ENCODE data around the gene ELMOD1.

The ELMOD1 gene

DNA sequence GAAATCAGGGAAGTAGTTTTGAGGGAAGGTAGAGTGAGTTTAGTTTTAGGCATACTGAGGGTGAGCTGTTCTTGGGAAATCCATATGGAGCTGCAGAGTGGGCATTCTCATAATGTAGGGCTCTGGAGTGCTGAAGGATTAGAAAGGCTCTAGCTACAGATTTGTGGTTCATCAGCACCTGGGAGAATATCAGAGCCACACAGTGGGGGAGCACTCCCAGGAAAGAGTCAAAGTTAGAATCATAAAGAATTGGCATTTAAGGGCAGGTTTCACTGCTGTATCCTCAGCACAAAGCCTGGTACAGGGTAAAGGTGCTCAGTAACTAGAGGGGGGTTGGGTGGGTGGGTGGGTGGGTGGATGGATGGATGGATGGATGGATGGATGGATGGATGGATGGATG, 68.4 kb downstream of the ELMOD1 start:
- TF ChIP-seq POLR2AphosphoS5 (IDR thresholded peaks at IDR 0.05; ENCODE audit: low read depth, low read length) (no peak), SIN3A (IDR thresholded peaks at IDR 0.05; ENCODE audit: borderline replicate concordance, insufficient read depth, low read length) (no peak), FOXP2 (optimal IDR thresholded peaks at IDR 0.05; ENCODE audit: borderline replicate concordance, extremely low read depth, extremely low read length, insufficient read depth) (no peak), TAF1 (IDR thresholded peaks at IDR 0.05; ENCODE audit: borderline replicate concordance, insufficient read depth, low read length) (no peak)
- TF ChIP-seq, protein P1, sequence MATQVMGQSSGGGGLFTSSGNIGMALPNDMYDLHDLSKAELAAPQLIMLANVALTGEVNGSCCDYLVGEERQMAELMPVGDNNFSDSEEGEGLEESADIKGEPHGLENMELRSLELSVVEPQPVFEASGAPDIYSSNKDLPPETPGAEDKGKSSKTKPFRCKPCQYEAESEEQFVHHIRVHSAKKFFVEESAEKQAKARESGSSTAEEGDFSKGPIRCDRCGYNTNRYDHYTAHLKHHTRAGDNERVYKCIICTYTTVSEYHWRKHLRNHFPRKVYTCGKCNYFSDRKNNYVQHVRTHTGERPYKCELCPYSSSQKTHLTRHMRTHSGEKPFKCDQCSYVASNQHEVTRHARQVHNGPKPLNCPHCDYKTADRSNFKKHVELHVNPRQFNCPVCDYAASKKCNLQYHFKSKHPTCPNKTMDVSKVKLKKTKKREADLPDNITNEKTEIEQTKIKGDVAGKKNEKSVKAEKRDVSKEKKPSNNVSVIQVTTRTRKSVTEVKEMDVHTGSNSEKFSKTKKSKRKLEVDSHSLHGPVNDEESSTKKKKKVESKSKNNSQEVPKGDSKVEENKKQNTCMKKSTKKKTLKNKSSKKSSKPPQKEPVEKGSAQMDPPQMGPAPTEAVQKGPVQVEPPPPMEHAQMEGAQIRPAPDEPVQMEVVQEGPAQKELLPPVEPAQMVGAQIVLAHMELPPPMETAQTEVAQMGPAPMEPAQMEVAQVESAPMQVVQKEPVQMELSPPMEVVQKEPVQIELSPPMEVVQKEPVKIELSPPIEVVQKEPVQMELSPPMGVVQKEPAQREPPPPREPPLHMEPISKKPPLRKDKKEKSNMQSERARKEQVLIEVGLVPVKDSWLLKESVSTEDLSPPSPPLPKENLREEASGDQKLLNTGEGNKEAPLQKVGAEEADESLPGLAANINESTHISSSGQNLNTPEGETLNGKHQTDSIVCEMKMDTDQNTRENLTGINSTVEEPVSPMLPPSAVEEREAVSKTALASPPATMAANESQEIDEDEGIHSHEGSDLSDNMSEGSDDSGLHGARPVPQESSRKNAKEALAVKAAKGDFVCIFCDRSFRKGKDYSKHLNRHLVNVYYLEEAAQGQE (IDR thresholded peaks at IDR 0.05; ENCODE audit: insufficient read depth in 1 of 2, low read depth in 2 of 2, low read length in 2 of 2) = no peak

DNA sequence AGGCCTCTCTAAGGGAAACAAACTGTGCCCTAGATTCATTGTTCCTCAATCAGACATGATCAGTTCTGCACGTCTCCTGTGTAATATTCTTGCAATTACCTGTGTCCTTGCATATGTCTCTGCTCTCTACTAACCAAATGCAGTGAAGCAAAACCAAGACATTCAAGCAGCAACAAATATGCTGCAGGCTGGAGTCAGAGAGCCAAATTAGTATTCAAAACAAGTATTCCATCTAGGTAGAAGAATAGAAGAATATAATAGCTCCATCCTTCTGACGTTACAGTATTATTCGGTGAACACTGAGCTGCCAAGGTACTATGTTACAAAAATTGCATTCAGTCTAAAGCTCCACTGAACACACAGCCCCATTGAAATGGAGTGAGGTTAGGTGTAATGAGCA, 69.1 kb downstream of the ELMOD1 start:
- TF ChIP-seq POLR2AphosphoS5 (IDR thresholded peaks at IDR 0.05; ENCODE audit: low read depth, low read length) (no peak), SIN3A (IDR thresholded peaks at IDR 0.05; ENCODE audit: borderline replicate concordance, insufficient read depth, low read length) (no peak), FOXP2 (optimal IDR thresholded peaks at IDR 0.05; ENCODE audit: borderline replicate concordance, extremely low read depth, extremely low read length, insufficient read depth) (no peak), TAF1 (IDR thresholded peaks at IDR 0.05; ENCODE audit: borderline replicate concordance, insufficient read depth, low read length) (no peak)
- TF ChIP-seq, protein P1 (IDR thresholded peaks at IDR 0.05; ENCODE audit: insufficient read depth in 1 of 2, low read depth in 2 of 2, low read length in 2 of 2) = no peak

DNA sequence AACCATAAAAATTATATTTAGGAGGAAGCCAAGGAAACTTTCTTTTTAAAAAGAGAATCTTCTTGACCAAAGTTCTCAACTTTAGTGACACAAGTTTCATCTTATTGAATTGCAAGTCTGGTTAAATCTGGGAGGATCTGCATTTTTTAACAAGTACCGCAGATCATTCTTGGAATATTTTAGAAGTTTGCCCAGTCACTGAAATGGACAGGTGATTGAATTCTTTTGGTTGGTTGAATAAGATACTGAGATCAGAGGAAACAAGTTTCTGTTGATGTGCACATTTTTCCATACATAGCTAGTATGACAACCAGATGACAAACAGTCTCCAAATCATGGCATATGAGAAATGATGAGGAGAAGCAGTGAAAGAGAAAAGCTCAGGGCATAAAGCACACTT, 70.7 kb downstream of the ELMOD1 start:
- TF ChIP-seq SIN3A (IDR thresholded peaks at IDR 0.05; ENCODE audit: borderline replicate concordance, insufficient read depth, low read length) (no peak), POLR2AphosphoS5 (IDR thresholded peaks at IDR 0.05; ENCODE audit: low read depth, low read length) (no peak), TAF1 (IDR thresholded peaks at IDR 0.05; ENCODE audit: borderline replicate concordance, insufficient read depth, low read length) (no peak)
- TF ChIP-seq, protein P1 (IDR thresholded peaks at IDR 0.05; ENCODE audit: insufficient read depth in 1 of 2, low read depth in 2 of 2, low read length in 2 of 2) = no peak

DNA sequence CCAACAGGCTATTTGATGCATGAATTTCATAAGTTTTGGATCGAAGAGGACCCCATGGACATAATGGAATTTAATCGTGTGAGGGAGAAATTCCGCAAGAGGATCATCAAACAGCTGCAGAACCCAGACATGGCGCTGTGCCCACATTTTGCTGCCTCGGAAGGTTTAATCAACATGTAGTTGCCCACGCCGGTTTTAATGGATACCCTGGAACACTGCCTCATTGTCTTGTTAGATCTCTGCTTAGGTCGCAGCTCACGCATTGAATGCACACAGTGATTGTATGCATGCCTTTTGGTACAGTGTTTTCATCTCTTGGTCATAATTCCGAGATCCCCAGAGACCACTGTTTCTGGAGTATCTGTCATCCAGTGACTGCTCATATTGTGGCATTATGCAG, 74.1 kb downstream of the ELMOD1 start:
- TF ChIP-seq POLR2AphosphoS5 (IDR thresholded peaks at IDR 0.05; ENCODE audit: low read depth, low read length) (no peak), TAF1 (IDR thresholded peaks at IDR 0.05; ENCODE audit: borderline replicate concordance, insufficient read depth, low read length) (no peak)

DNA sequence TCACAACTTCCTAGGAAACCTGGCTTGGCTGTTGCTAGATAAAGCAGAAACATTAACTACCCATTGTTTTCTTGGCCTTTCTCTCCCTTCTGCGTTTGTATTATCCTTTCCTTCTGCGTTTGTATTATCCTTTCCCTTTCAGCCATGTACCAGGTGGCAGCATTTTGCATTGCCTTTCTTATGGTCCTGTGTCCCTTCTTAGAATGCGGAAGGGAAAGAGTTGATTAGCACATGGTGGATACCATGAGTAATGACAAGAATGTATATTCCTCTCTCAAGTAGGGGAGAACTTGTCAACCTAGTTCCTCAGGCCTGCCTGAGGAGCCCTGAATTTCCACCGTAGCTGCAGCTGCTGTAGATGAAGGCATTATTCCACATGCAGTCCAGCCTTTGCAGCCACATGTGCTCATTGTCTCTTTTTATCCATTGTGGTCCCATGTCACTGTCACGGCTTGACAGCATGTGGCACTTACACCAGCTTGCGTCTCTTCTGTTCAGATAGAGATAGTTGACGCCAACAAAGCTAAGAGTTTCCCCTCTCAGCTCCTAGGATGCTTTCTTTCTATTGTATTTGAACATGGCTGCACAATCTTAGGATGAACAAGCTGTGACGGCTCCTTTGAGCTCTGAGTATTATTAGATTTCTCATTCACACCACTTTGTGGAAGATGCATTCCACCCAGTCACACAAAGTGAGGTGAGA, 76.1 kb downstream of the ELMOD1 start:
- TF ChIP-seq TAF1 (IDR thresholded peaks at IDR 0.05; ENCODE audit: borderline replicate concordance, insufficient read depth, low read length) = no peak

DNA sequence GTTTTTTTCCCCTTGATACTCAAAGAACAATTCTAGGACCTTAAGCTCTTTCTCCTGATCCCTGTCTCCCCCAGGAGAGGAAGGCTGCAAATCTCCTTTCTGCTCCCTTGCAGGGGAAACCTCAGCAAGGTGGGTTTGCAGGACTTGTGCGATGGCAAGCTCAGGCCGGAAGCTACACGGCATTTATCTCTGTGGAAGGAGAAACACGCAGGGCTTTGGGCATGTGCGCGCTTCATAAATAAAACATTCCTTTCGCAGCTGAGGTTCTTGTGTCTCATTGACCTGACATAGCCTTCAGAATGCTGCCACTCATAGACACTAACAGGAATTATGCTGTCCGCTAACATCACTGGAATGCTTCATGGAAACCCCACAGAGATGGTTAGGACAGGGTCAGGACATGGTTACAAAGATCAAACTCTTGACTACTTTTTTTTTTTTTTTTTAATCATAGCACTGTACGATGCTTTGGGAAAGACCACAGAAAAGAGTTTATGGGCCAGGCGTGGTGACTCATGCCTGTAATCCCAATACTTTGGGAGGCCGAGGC, 78.3 kb downstream of the ELMOD1 start:
- TF ChIP-seq SIN3A (IDR thresholded peaks at IDR 0.05; ENCODE audit: borderline replicate concordance, insufficient read depth, low read length) (no peak), POLR2AphosphoS5 (IDR thresholded peaks at IDR 0.05; ENCODE audit: low read depth, low read length) (no peak), FOXP2 (optimal IDR thresholded peaks at IDR 0.05; ENCODE audit: borderline replicate concordance, extremely low read depth, extremely low read length, insufficient read depth) (no peak), TAF1 (IDR thresholded peaks at IDR 0.05; ENCODE audit: borderline replicate concordance, insufficient read depth, low read length) (no peak)
- TF ChIP-seq, protein P1 (IDR thresholded peaks at IDR 0.05; ENCODE audit: insufficient read depth in 1 of 2, low read depth in 2 of 2, low read length in 2 of 2) = no peak
